Stimulated activated CD8-positive, alpha-beta memory T cell treated with anti-CD3 and anti-CD28 coated beads, Interleukin-4, amount 100 ng/mL, for 48 hours (primary cell): Measurements from ENCODE around the gene ONECUT1.

Source experiments
- DNase-seq: peaks from one replicate; pipeline ENCODE4 v3.0.0-alpha.2; 2020

Gene ONECUT1

DNA sequence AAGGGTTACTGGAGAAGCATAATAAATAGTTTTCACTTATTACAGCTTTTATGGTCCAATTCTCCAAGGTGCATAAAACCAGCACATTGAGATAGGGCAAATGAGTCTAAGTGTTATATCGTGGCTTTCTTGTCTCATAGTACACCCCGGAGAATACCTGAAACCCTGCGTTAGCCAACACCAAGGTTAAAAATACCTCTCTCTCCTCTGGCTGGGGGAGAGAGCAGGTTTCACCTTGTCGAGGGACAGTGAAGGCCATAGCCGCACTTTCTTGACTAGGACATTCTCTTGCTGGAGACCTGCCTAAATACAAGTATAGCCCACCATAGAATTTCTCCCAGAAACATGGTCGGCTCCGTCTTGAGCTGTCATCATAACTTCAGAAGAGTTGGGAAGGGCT, 59.5 kb downstream of the ONECUT1 start:
- no peak for DNase-seq

- no peak for DNase-seq
Observed at GRCh38 chr15:52730173-52730572, 60.0 kb downstream of the ONECUT1 start.

GRCh38 chr15:52728899-52729298, 61.2 kb downstream of the ONECUT1 start:
- no peak for DNase-seq

DNA sequence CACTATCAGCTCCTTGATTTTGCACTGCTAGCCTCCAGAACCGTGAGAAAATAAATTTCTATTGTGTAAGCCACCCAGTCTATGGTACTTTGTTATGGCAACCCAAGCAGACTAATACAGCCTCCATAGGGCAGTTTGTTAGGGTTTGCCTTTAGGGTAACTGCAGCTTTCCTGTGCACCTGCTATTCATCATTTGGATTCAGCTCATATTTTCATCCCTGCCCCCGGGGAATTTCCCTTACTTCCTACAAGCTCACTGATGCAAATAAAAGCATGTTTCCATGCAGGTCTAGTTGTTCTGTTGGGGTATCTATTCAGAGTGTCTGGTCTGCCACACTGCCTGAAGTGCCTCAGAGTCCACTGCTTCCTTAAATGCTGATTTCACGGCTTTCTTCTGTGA, 62.3 kb downstream of the ONECUT1 start:
- no peak for DNase-seq

DNA sequence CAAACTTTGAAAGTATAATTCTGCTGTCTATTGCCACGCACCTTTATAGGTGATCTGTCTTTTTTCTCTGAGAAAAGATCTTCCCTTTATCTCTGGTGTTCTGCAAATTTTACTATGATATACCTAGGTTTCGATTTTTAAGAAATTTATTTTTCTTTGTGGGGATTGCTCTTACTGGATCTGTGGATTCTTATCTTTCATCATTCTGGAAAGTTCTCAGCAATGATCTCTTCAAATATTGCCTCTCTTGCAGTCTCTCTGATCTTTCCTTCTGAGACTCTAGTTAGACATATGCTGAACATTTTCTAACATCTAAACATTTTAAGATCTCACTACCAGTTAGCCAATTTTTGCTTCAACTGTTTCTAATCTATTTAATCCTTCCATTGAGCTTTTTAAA, 63.9 kb downstream of the ONECUT1 start:
- DNase-seq, result no peak

DNA sequence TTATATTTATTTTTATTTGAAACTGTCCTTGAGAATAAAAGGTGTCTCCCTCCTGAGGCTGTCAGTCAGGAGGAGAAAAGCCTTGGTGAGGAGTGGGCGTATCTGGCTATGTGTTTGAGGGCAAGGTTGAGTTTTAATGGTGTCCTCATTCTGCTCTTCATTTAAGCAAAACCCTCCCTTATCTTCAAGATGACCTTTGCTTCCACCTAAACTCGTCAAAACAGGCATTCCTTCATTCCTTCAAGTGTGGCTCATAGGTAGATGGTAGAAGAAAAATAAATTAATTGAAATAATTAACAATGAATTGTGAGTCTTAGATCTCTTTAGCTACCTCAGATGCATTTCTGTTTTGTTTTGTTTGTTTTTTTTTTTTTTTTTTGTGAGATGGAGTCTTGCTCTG, 71.6 kb downstream of the ONECUT1 start:
- DNase-seq, result no peak

DNA sequence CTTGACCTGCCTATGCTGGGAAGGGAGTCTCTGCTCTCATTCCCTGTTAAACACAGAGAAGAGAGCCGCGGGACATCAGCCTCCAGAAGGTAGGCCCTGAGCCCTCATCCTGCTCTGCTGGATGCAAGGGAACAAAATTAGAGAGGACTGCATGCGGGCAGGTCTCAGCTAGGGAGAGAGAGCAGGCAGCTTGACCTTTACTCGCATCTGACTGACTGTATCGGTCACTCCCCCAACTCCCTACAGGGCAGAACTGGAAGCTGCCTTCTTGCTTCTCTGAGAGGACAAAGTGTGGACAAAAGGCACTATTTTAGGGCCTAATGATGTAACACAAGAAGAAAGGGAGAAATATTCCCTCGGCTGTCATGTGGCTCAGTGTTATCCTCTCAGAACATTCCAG, 72.2 kb downstream of the ONECUT1 start:
- DNase-seq, result no peak

- DNase-seq, result no peak
Observed at GRCh38 chr15:52717481-52717880, 72.7 kb downstream of the ONECUT1 start.

DNA sequence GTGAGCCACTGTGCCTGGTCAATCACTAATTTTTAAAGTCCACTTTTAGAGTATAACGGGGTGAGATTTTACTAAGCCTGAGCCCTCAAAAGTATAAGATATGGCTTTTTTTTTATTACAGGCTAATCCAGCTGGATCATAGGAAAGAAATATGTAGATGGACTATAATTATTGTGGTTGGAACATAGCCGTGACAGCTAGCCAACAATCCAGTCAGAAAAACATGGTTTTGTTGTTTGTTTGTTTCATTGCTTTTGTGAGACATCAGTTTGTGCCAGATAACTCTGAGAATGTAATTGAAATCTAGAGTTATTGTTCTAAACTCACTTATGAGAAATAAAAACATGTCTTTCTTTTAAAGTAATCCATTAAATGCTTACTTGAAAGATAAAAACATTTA, 73.6 kb downstream of the ONECUT1 start:
- no peak for DNase-seq

- no peak for DNase-seq
Observed at GRCh38 chr15:52715411-52715810, 74.7 kb downstream of the ONECUT1 start.

- no peak for DNase-seq
Observed at GRCh38 chr15:52714968-52715367, 75.2 kb downstream of the ONECUT1 start.

- DNase-seq, result no peak
Observed at GRCh38 chr15:52710708-52711389, 79.3 kb downstream of the ONECUT1 start.

DNA sequence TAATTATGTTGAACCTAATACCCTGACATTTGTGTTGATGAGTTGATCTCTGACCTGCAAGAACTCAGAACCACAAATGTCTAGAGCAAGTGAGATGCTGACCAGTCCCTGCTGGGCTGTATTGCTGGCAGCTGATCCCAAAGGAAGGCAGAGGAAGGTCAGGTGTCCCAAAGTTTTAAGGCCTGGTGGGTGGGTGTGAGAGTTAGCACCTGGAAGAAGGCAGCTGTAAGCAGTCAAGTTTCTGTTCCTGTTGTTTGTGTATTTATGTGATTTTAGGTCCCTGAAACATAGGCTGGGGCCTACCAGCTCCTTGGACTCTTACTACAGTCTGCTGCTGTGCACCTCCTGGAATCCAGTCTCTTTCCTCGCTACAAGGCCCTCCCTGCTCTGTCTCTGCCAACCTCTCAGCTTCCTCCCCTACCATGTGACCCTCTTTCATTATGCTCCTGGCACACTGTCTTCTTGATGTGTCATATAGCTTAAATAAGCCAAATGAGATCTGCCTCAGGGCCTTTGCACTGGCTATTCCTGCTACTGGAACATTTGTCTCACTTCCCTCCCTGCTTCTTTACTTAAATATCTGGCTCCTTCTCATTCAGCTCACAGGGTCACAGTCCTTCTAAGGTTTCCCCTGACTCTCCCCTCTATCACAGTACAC, 80.0 kb downstream of the ONECUT1 start:
- DNase-seq, result no peak

- no peak for DNase-seq
Observed at GRCh38 chr15:52709187-52709981, 80.8 kb downstream of the ONECUT1 start.
